NCI-H2196 treated with DMSO at 0.1 percent for 48 hours (cell line): ENCODE measurements around the gene MUC4.
"Not testable (repeated sequence)": the region's sequence is repeated elsewhere in the genome, so short reads cannot be mapped to it uniquely, and the experiment has no call there.

Experiments used
- DNase-seq: peaks from one replicate; lab custom pipeline; 2025; ENCODE audit not compliant: unreplicated experiment; lab: John Stamatoyannopoulos, UW

Gene MUC4

DNA sequence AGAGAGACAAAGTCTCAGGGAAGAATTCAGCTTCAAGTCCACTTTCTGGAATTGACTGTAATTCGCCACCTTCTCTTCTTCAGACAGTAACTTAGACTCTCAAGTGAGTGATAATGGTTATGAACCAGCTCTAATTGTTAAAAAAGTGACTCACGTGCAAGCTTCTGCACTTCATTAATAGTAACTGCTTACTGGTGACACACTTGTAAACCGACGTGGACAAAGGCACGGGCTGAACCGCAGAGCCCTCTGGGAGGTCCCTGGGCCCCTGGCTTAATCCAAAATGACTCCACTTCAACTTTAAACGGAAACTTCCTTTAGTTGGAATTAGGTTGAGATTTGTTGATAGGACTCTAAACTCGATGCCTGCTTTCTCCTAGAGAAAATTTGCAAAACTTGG lies 17.0 kb downstream of the MUC4 start:
- DNase-seq: no peak

DNA sequence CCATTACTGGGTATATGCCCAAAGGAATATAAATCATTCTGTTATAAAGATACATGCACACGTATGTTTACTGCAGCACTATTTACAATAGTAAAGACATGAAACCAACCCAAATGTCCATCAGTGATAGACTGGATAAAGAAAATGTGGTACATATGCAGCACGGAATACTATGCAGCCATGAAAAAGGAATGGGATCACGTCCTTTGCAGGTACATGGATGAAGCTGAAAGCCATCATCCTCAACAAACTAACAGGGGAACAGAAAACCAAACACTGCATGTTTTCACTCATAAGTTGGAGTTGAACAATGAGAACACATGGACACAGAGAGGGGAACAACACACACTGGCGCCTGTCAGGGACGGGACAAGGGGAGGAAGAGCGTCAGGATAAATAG lies 19.1 kb downstream of the MUC4 start:
- not testable (repeated sequence) for DNase-seq

- DNase-seq: no peak
Measured at GRCh38 chr3:195790901-195791300, 20.8 kb downstream of the MUC4 start.

GRCh38 chr3:195788711-195789581 lies 22.8 kb downstream of the MUC4 start:
- DNase-seq: no peak

- not testable (repeated sequence) for DNase-seq
Measured at GRCh38 chr3:195785781-195786405, 25.8 kb downstream of the MUC4 start.

- DNase-seq: not testable (repeated sequence)
Measured at GRCh38 chr3:195784031-195784430, 27.7 kb downstream of the MUC4 start.

DNA sequence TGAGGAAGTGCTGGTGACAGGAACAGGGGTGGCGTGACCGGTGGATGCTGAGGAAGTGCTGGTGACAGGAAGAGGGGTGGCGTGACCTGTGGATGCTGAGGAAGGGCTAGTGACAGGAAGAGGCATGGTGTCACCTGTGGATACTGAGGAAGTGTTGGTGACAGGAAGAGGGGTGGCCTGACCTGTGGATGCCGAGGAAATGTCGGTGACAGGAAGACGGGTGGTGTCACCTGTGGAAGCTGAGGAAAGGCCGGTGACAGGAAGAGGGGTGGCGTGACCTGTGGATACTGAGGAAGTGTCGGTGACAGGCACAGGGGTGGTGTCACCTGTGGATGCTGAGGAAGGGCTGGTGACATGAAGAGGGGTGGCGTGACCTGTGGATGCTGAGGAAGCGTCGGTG lies 30.5 kb downstream of the MUC4 start:
- DNase-seq: not testable (repeated sequence)

DNA sequence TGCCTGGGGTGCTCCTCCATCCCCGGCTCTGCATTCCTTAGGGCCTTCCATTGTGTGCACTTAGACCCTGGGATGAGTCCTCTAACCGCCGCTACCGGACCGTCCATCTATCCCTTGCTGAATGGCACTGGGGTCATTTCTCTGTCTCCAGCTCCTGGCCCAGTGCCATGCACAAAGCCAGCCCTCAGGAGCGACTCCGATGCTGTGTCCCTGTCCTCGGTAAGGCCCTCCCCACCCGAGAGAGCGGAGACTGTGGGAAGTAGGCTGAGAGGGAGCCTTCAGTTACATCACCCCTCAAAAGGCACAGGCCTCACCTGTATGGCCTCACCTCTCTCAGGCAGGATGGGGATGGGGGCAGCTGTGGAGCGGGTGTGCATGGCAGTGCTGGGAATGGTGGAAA lies 33.8 kb downstream of the MUC4 start:
- no peak for DNase-seq

- peak; percentile 79 for DNase-seq
Measured at GRCh38 chr3:195774917-195775316, 36.8 kb downstream of the MUC4 start.

GRCh38 chr3:195773956-195774537 lies 37.7 kb downstream of the MUC4 start:
- no peak for DNase-seq

- DNase-seq: no peak
Measured at GRCh38 chr3:195771646-195772300, 40.0 kb downstream of the MUC4 start.

DNA sequence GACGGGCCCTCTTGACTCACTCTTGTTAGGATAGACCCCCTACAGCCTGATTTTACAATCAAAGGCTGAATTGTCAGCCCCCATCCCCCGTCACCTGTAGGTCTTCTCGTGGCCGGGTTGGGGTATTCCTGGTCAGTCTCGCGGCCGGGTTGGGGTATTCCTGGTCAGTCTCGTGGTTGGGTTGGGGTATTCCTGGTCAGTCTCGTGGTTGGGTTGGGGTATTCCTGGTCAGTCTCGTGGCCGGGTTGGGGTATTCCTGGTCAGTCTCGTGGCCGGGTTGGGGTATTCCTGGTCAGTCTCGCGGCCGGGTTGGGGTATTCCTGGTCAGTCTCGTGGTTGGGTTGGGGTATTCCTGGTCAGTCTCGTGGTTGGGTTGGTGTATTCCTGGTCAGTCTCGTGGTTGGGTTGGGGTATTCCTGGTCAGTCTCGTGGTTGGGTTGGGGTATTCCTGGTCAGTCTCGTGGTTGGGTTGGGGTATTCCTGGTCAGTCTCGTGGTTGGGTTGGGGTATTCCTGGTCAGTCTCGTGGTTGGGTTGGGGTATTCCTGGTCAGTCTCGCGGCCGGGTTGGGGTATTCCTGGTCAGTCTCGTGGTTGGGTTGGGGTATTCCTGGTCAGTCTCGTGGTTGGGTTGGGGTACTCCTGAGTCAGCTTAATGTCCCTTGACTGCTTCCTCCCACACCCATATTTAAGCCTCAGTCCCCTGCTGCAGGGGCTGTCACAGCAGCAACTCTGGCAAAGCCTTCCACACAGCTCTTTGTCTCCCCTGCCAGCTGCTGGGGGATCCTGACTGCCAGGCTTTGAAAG lies 40.7 kb downstream of the MUC4 start:
- DNase-seq: not testable (repeated sequence)

- no peak for DNase-seq
Measured at GRCh38 chr3:195770081-195770840, 41.5 kb downstream of the MUC4 start.

- DNase-seq: no peak
Measured at GRCh38 chr3:195769551-195769950, 42.2 kb downstream of the MUC4 start.

DNA sequence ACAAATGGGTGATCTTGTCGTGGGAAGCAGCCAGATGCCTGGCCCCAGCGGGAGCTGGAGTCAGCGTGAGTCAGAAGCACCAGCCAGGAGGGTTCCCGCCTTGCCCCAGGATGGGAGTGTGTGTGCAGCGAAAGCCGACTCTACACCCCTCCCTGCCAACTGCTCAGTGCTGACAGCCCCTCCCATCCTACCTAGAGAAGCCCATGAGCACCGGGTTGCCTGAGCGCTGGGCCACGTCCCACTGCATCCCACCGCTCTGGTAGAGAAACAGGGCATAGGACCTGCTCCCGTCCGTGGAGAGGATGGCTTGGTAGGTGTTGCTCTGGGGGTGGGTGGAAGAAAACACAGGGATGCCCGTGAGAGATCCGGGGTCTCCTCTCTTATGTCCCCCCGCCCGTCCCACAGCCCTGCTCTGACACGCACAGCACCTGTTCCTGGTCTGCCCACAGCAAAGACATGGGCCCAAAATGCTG lies 42.9 kb downstream of the MUC4 start:
- no peak for DNase-seq

GRCh38 chr3:195768414-195768813 lies 43.3 kb downstream of the MUC4 start:
- DNase-seq: no peak

DNA sequence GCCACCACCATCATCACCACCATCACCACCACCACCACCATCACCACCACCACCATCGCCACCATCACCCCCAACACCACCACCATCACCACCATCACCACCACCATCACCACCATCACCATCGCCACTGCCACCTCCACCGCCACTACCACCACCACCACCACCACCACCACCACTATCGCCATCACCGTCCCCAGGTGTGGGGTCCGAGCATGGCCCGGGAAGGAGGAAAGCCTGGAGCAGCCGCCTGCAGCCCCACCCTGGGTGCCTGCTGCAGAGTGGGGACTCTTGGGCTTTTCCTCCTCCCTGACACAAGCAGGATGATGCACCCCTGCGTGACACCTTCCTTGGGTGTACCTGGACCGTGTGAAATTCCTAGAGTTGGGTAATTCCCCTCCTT lies 43.9 kb downstream of the MUC4 start:
- DNase-seq: no peak

- DNase-seq: no peak
Measured at GRCh38 chr3:195766671-195767070, 45.1 kb downstream of the MUC4 start.

DNA sequence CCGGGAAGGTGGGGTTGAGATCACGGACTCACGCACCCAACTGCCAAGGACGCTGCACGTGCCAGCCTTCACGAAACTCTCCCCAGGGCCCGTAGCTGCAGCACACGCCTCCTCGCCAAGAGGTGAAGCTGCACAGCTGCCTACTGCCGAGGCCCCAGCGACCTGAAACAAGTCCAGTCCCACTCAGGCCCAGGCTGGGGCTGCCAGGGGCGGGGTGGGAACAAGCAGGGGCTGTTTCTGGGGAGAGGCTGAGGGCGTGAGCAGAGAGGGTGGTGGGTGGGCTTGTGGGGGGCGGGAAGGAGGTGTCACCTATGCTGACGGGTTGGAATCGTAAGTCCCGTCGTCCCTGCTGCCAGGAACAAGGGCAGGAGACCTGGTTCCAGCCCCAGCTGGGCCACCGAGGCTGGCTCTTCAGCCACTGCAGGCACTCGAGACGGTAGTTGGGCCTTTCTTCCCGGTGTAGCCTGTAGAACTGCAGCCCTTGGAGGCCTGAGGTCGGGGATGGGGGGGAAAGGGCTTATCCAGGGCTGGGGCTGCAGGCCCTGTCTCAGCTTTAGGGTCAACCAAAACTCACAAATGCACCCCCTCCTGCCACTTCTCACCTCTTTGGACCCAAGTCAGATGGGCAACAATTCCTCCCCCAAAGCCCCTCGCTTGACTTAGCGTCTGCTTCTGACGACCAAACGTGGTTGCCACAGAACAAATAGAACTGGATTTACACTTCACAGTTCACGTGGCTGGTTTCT lies 46.6 kb downstream of the MUC4 start:
- DNase-seq: no peak
